Neuron (in vitro differentiated cells): ENCODE results near the gene LINC01488.

ENCODE experiments used
- H2AFZ ChIP-seq: one replicate; pipeline ENCODE4 v1.6.1; 2013; ENCODE audit warnings: low read depth, mild to moderate bottlenecking, inconsistent platforms, low read length, moderate library complexity
- H3K27me3 ChIP-seq: one replicate; pipeline ENCODE4 v1.6.1; 2013; ENCODE audit warnings: low read length; ENCODE audit not compliant: insufficient read depth
- H3K36me3 ChIP-seq: one replicate; pipeline ENCODE4 v1.6.1; 2013; ENCODE audit warnings: low read length; ENCODE audit not compliant: insufficient read depth
- H3K4me1 ChIP-seq: one replicate; pipeline ENCODE4 v1.6.1; 2013; ENCODE audit warnings: low read length; ENCODE audit not compliant: insufficient read depth
- H3K4me3 ChIP-seq: 2 replicates; pipeline ENCODE4 v1.5.1; 2013; ENCODE audit warnings: mild to moderate bottlenecking, low read length, moderate library complexity
- H3K9me3 ChIP-seq: one replicate; pipeline ENCODE4 v1.6.1; 2013; ENCODE audit warnings: low read length

LINC01488 gene

DNA sequence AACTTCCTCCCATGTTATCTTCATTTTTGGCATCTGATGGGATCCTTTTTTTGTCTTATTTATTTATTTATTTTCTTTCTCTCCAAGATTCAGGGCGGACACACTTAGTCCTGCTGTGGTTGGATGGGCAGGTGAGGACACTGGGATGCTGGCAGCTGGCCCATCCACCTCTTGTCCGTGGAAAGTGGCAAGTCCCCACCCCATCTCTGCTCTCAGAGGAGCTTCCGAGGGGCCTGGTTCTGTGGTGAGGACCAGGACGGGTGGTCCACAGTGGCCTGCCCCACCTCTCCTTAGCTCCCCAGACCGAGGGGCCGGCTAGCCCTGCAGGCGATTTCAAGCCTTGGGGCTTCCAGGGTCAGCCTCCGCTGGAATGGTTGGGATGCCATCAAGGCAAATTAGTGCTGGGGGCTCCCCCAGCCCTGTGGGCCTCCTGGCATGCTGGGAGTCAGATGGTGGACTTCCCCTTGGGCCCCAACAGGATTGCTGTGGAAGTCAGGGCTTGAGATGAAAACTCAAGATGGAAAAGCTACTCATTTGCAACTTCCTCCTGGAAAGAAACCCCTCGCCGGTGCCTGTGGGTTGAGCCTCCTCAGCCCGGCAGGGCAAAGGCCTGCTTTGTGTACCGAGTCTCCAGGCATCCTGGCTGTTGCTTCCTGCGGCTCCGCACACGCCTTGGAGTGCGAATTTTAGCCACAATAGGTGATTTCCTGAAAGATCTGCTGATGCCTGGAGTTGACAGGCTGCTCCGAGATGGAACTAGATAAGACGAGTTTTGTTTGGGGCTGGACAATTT is 31.2 kb upstream of the LINC01488 start:
- Histone ChIP-seq H3K36me3 (no peaks in the 10 kb centered on the region), H2AFZ (no peak overlapping the region), H3K9me3 (no peaks in the 10 kb centered on the region), H3K27me3 (no peaks in the 10 kb centered on the region), H3K4me1 (peaks cover 3% of the 10 kb centered on the region), H3K4me3 (no peak overlapping the region)

DNA sequence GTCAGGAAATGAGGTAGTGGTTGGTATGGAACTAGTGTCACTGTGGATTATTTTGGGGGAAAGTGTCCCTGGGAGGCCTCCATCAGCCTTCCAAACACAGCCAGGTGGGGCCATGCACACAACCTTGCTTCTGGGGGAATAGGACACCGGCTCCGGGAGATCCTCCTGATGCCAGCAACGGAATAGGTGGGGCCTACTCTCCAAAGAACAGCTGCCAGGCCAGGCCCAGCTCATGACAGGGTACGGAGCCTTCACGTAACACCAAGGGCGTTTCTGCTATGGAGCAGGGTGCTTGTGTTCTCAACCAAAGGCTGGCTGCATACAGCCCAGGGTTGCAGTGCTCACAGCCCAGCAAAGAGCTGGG is 30.6 kb upstream of the LINC01488 start:
- Histone ChIP-seq H3K36me3 (no peaks in the 10 kb centered on the region), H2AFZ (no peak overlapping the region), H3K4me1 (peaks cover 3% of the 10 kb centered on the region), H3K9me3 (no peaks in the 10 kb centered on the region), H3K27me3 (no peaks in the 10 kb centered on the region), H3K4me3 (no peak overlapping the region)

DNA sequence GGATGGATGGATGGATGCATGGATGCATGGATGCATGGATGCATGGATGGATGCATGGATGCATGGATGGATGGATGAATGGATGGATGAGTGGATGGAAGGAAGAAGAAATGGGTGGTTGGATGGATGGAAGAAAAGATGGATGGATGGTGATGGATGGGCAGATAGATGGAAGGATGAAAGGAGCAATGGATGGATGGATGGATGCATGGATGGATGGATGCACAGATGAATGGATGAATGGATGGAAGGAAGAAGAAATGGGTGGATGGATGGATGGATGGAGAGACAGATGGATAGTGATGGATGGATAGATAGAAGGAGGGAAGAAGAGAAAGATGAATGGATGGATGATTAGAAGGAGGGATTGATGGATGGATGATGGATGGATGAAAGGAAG is 30.2 kb upstream of the LINC01488 start:
- H3K36me3 ChIP-seq = no peaks in the 10 kb centered on the region
- H2AFZ ChIP-seq = no peak overlapping the region
- no peak overlapping the region for H3K4me3 ChIP-seq
- H3K9me3 ChIP-seq = no peaks in the 10 kb centered on the region
- H3K4me1 ChIP-seq = peaks cover 3% of the 10 kb centered on the region
- no peaks in the 10 kb centered on the region for H3K27me3 ChIP-seq

DNA sequence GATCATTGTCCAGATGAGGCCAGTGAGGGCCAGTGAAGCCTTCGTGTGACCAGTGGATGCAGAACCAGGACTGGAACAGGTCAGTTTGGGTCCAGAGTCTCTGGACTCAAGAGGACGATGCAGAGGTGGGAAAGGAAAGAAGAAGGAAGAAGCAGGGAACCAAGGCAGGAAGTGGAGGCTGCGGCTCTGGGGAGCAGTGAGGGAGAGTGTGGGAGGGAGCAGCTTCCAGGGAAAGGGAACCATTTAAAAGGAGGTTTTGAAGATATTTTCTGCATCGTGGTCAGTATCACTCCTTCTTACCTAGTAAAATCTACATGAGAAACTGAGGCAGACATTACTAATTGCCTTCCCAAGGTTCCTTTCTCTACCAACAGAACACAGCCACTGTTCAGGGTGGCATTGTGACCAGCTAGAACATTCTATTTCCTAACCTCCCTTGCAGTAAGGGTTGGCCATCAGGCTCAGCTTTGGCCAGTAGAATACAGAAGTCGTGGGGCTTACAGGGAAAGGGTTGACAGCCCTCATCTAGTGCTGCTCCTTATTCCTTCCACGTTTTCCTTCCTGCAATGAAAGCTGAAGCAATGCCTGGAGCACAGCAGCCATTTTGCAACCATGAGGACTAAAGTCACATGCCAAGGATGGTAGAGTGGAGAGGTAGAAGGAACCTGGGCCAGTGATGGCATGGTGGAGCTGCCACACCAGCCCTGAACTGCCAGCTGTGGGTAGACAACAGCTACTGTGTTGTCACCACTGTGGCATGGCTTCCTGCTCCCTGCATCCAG is 29.1 kb upstream of the LINC01488 start:
- no peak overlapping the region for H3K4me3 ChIP-seq
- H3K36me3 ChIP-seq = no peaks in the 10 kb centered on the region
- H2AFZ ChIP-seq = no peak overlapping the region
- peaks cover 3% of the 10 kb centered on the region for H3K4me1 ChIP-seq
- no peaks in the 10 kb centered on the region for H3K27me3 ChIP-seq
- no peaks in the 10 kb centered on the region for H3K9me3 ChIP-seq

DNA sequence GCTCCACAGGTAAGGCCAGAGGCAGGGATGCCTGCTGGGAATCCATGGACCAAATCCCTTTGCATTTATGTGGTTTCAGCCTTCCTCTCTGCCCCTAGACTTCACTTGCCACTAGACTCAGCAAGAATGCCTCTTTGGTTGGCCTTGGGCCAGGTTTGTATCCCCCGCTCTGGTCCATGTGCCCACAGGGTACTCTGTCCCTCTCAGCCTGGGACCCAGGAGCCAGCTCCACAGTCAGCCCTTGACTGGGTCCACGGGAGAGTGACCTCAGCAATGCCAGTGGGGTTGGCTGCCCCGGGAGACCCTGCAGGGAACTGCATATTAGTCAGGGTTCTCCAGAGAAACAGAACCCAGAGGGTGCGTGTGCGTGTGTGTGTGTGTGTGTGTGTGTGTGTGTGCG is 28.3 kb upstream of the LINC01488 start:
- H3K27me3 ChIP-seq = no peaks in the 10 kb centered on the region
- no peaks in the 10 kb centered on the region for H3K9me3 ChIP-seq
- H3K4me1 ChIP-seq = peaks cover 3% of the 10 kb centered on the region
- no peak overlapping the region for H2AFZ ChIP-seq
- H3K36me3 ChIP-seq = no peaks in the 10 kb centered on the region
- no peak overlapping the region for H3K4me3 ChIP-seq

DNA sequence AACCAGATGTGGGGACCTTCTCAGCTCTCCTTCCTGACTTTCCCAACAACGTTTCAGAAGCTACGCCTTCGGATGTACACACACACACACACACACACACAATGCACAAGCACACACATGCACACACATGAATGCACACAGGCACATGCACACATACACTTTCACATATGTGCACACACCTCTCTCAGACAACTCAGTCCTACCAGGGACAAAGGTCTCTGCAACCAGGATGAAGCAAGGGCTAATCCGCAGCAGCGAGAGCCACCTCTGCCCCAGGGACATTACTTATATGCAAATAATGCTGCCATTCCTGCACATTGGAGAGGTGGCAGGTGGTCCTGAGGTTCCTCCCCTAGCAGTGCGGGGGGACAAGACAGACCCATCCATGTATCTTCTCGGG is 27.4 kb upstream of the LINC01488 start:
- no peaks in the 10 kb centered on the region for H3K27me3 ChIP-seq
- H3K36me3 ChIP-seq = no peaks in the 10 kb centered on the region
- no peak overlapping the region for H3K4me3 ChIP-seq
- H3K9me3 ChIP-seq = no peaks in the 10 kb centered on the region
- peaks cover under 1% of the 10 kb centered on the region for H3K4me1 ChIP-seq
- H2AFZ ChIP-seq = no peak overlapping the region

DNA sequence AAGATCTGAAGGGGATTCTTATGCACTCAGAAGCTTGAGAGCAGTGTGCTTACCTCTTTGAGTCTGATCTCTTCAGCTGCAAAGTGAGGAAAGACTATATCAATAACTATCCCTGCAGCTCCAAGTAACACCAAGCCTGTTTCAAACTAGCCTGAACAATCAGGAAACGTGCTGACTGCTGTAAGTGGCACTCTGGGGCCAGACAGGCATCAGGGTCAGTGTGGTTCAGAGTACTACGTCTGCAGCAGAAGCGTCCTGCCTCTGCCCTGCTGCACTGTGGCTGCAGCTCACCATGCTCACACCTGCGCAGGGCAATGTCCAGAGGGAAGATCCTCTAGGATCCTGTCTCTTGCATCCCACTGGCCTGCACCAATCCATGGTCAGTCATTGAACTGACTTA is 25.5 kb upstream of the LINC01488 start:
- Histone ChIP-seq H2AFZ (no peak overlapping the region), H3K4me1 (no peaks in the 10 kb centered on the region), H3K27me3 (no peaks in the 10 kb centered on the region), H3K9me3 (no peaks in the 10 kb centered on the region), H3K36me3 (no peaks in the 10 kb centered on the region), H3K4me3 (no peak overlapping the region)

DNA sequence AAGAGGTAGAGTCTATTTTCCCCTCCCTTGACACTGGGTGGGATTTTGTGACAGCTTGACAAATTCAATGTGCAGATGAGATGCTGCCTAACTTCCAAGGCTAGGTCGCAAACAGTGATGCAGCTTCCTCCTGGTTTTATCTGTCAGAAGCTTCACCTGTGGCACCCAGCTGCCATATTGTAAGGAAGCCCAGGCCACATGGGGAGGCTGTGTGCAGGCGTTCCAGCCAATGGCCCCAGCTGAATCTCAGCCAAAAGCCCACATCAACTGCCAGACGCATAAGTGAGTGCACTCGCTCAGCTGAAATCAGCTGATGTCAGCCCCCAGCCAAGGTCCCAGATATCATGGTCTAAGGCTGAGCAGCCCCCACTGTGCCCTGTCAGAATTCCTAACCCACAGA is 24.8 kb upstream of the LINC01488 start:
- Histone ChIP-seq H3K36me3 (no peaks in the 10 kb centered on the region), H2AFZ (no peak overlapping the region), H3K4me1 (no peaks in the 10 kb centered on the region), H3K27me3 (no peaks in the 10 kb centered on the region), H3K4me3 (no peak overlapping the region), H3K9me3 (no peaks in the 10 kb centered on the region)

DNA sequence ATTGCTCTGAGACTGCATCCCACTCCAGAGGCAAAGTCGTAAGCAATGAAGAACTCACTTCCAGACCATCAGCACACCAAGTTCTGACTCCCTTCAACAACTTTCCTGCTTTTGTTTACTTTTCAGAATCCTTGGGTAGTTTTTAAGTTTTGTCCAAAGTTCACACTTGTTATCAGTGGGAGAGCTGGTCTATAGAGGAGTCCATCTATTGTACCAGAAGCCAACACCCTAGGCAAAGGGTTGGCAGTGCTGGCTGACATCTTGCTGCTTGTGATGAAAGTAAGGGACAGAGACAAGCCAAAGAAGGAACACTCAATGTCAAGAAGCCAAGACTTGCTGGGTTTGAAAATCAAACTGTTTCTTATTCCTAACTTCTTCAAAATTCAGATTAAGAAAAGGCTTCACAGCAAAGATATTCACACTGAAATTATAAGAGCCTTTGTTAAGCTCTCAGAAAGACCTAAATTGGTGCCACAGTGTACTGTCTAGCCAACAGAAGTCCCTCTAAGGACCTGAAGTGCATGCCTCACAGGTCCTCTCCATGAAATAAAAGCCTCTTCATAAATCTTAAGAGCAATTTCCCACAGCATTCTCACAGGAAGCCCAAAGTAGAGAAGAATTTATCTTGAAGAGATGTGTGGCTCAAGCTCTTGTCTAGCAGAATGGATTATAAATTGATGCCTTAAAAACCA is 21.5 kb upstream of the LINC01488 start:
- Histone ChIP-seq H3K27me3 (no peaks in the 10 kb centered on the region), H3K9me3 (no peaks in the 10 kb centered on the region), H3K4me1 (peaks cover 7% of the 10 kb centered on the region), H3K36me3 (no peaks in the 10 kb centered on the region), H3K4me3 (no peak overlapping the region), H2AFZ (no peak overlapping the region)

DNA sequence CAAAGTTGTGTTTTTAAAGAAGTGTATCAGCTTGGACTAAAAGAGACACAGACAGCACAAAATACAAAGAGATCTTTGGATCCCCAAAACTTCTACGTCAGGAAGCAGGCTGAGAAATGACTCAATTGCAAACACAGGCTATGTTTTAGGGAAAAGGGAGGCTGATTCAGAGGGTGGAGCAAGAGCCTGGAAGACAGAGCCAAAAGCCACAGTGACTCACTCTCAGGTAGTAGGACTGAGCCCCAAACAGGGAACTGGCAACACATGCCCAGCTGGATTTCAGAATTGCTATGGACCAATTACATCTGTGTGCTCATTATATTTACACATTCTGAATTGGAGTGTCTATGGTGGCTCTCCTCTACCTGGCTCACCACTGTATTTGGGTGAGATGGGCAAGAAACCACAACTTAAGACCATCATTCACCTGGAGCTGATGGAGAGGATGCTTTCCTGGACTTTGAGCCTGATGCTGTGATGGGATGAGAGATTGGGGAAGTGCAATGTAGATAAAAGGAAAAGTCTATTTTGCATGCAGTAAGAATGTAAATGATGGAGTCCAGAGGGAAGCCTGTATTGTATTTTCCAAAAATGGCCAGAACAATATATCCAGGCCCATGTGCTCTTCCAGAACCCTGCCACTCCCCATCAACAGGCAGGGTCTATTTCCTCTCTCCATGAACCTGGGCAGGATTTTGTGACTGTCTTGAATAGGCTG is 20.8 kb upstream of the LINC01488 start:
- H3K9me3 ChIP-seq = no peaks in the 10 kb centered on the region
- H3K27me3 ChIP-seq = no peaks in the 10 kb centered on the region
- no peak overlapping the region for H3K4me3 ChIP-seq
- H3K4me1 ChIP-seq = peaks cover 7% of the 10 kb centered on the region
- H2AFZ ChIP-seq = no peak overlapping the region
- H3K36me3 ChIP-seq = no peaks in the 10 kb centered on the region

DNA sequence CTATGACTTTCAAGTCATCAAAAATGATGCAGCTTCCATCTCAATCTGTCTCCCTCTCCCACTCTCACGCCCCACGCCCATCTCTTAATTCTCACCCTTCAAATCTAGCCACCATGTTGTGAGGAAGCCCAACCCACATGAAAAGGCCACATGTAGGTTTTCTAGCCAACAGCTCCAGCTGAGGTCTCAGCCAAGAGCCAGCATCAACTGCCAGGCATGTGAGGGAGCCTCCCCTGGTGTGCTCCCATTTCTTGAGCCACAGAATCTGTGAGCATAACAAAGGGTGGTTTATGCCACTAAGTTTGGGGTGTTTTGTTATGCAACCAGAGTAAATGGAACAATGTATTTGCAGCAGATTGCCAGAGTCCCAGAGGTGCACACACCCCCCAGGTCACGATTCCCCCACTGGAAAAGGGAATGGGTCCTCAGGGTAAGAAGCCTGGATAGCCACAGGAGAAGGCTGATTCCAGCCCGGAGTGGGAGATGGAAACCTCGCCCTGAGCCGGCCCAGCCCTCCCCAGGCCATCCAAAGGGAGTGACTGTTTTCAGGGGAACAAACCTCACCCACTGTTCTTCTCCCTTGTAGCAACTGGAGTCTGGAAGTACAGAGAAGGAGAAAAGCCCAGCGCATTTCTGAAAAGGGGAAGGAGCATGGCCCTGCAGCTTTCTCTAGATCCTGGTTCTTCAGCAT is 20.0 kb upstream of the LINC01488 start:
- no peak overlapping the region for H2AFZ ChIP-seq
- no peaks in the 10 kb centered on the region for H3K9me3 ChIP-seq
- H3K27me3 ChIP-seq = no peaks in the 10 kb centered on the region
- no peaks in the 10 kb centered on the region for H3K36me3 ChIP-seq
- H3K4me1 ChIP-seq = peaks cover 7% of the 10 kb centered on the region
- no peak overlapping the region for H3K4me3 ChIP-seq

DNA sequence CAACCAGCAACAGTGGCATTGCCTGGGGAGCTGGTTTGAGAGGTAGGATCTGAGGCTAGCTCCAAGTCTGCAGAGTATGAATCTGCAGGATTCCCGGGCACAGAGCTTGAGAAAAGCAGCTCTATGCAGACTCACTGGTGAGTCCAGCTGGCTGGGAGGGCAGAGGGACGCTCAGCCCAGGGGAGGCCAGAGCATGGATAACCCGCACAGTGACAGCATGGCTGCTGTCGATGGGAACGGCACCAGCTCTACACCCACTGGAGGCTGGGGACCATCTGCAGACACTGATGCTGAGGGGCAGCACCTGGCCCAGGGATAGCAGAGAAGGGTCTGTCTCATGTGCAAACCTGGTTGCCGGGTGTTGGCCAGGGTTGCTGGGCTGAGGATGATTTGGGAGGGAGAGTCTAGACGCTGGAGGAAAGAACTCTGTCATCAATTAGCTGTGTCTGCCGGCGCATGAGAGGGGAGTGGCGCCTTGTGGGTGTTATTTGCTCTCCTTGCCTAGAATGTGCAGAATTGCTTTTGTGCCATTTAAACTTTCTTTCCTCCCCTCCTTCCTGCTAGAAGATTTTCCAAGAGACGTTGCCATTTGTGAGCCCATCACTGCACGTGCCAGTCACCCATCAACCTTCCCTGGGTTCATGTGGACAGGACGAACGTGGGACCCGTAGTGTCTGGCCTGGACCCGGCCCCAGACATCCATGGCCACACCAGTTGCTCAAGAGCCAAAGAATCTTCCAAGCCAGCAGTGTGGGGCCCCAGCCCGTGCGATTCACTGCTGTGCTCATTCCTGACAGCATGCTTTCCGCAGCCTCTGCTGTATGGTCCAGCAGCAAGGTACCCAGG is 19.1 kb upstream of the LINC01488 start:
- H3K9me3 ChIP-seq = no peaks in the 10 kb centered on the region
- no peak overlapping the region for H3K4me3 ChIP-seq
- no peaks in the 10 kb centered on the region for H3K27me3 ChIP-seq
- H3K36me3 ChIP-seq = no peaks in the 10 kb centered on the region
- no peak overlapping the region for H2AFZ ChIP-seq
- H3K4me1 ChIP-seq = peaks cover 7% of the 10 kb centered on the region
